ENCODE results near the gene CD3G.
"Not testable (repeated sequence)": the region's sequence is repeated elsewhere in the genome, so short reads cannot be mapped to it uniquely, and the experiment has no call there.

The CD3G gene

GRCh38 chr11:118343981-118344515 is at the start of gene CD3G:
TSS of gene CD3G (plus strand) at chr11:118344344. CDS start at chr11:118344424, 80 bp downstream.
- no peak for DNase-seq

GRCh38 chr11:118295199-118295598 is 48.9 kb upstream of the CD3G start:
- no peak for DNase-seq

- no peak for DNase-seq
Observed at GRCh38 chr11:118295815-118296454, 48.2 kb upstream of the CD3G start.

- DNase-seq = no peak
Observed at GRCh38 chr11:118301600-118302195, 42.4 kb upstream of the CD3G start.

DNA sequence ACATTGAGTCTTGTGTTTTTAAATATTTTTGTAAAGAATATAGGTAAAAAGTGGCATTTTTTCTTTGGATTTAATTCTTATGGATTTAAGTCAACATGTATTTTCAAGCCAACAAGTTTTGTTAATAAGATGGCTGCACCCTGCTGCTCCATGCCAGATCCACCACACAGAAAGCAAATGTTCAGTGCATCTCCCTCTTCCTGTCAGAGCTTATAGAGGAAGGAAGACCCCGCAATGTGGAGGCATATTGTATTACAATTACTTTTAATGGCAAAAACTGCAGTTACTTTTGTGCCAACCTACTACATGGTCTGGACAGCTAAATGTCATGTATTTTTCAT is 39.9 kb upstream of the CD3G start:
- DNase-seq = no peak

GRCh38 chr11:118304568-118305248 is 39.4 kb upstream of the CD3G start, which contains the start of gene CD3E:
TSS of gene CD3E (plus strand) at chr11:118304730. CDS start at chr11:118304953, 223 bp downstream.
- DNase-seq = peak in 1 of 51 donors; percentile 98

GRCh38 chr11:118305726-118306125 is 38.4 kb upstream of the CD3G start:
- no peak for DNase-seq

DNA sequence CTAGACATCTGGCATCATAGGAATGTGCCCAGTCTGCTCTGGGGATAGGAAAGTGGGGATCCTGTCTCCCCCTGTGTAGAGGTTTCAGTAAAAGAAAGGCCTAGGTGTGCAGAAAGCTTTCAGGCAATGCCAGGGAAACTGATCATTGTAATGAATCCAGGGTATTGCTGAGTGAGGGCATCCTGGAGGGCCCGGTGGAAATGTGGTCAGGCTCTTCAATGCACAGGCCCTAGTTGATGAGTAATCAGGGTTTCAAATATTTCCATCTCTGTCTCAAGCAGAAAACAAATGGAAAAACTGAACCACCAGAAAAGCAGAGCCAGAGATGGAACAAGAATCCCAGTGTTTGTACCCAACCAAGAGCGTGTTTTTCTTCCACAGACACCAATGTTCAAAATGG is 37.6 kb upstream of the CD3G start:
- no peak for DNase-seq

- DNase-seq = not testable (repeated sequence)
Observed at GRCh38 chr11:118308995-118309528, 35.1 kb upstream of the CD3G start.

DNA sequence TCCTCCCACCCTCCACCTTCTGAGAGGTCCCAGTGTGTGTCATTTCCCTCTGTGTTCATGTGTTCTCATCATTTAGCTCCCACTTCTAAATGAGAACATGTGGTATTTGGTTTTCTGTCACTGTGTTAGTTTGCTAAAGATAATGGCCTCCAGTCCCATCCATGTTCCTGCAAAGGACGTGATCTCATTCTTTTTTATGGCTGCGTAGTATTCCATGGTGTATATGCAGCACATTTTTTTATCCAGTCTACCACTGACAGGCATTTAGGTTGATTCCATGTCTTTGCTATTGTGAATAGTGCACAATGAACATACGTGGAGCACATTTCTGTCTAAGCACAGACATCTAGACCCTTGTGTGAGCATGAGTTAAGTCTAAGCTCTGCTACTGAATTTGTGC is 33.9 kb upstream of the CD3G start:
- no peak for DNase-seq

GRCh38 chr11:118310781-118311485 is 33.2 kb upstream of the CD3G start:
- DNase-seq = no peak

- no peak for DNase-seq
Observed at GRCh38 chr11:118311518-118311917, 32.6 kb upstream of the CD3G start.

GRCh38 chr11:118312328-118312727 is 31.8 kb upstream of the CD3G start:
- no peak for DNase-seq

DNA sequence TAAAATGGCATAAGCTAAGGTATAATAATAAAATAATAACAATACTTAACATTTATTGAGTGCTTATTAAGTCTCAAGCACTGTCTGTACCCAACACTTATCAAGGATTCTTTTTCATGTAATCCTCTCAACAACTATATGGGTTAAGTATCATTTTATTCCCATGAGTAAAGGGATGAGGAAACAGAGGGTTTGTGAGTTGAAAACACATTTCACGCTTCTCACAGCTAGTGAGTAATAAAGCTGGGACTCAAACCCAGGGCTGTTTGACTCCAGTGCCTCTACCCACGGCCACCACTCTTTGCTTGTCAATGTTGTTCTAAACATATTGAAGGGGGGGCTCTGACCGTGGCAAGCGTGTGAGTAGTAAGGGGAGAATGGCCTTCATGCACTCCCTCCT is 30.9 kb upstream of the CD3G start:
- DNase-seq = no peak

GRCh38 chr11:118314988-118315411 is 29.1 kb upstream of the CD3G start:
- DNase-seq = no peak

GRCh38 chr11:118318124-118318523 is 26.0 kb upstream of the CD3G start:
- no peak for DNase-seq

- DNase-seq = no peak
Observed at GRCh38 chr11:118318581-118319336, 25.4 kb upstream of the CD3G start.

DNA sequence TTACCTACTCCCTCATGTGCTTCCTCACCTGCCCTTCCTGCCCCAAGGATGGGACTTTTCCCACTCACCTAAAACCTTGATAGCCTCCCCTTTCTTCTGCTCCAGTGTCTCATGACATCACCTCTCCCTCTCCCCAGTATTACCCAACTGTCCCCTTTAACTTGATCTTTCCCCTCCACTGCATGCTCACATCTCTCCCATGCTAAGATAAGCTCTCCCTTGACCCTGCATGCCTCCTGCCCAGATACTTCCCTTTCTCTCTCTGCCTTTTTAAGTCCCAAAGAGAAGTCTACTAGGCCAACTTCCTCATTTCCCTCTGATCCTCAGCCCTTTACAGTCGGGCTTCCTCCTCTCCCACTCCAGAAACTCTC is 24.8 kb upstream of the CD3G start:
- no peak for DNase-seq

DNA sequence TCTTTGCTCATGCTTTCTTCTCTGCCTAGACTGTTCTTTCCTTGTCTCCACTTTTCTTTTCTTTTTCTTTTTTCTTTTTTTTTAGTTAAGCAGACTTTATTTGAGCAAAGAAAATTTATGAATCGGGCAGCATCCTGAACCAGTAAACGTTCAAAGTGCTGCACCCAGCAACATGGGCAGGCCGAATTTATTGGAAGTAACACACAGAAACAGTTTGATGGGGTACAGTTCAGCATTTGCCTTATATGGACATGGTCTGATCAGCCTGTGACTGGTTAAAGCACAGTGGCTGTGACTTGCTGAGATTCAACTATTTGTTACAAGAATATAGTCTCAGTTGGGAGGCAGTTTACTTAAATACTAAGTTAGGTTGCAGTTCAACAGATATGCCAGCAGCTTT is 23.6 kb upstream of the CD3G start:
- no peak for DNase-seq

GRCh38 chr11:118321386-118322082 is 22.6 kb upstream of the CD3G start:
- DNase-seq = no peak

Data from hypothalamus (tissue), 51 donors.